H1 (cell line): ENCODE data around the gene WFIKKN1. TPM values are rescaled to one million over a fixed set of nuclear protein-coding genes. Genes with fewer than 3 reads are reported as not detected.

ENCODE experiments used
- CTCF ChIA-PET: fragments of 300-600 bp; sonication (Branson Sonifier 250); formaldehyde crosslinking; loops from one replicate; lab custom pipeline; 2021; ENCODE audit not compliant: partially characterized antibody; lab: Charles Lee
- POLR2A ChIA-PET: fragments of 300-600 bp; sonication (Branson Sonifier 250); formaldehyde crosslinking; loops from one replicate; lab custom pipeline; 2021; ENCODE audit warnings: inconsistent platforms; ENCODE audit not compliant: partially characterized antibody; lab: Charles Lee
- DNase-seq, 2 experiments: peaks; one replicate each; pipeline versions ENCODE4 v3.0.0 to v3.0.0-alpha.2; 2010 to 2022; ENCODE audit warnings: low spot score in 2 of 2, low read depth in 1 of 2, mixed read lengths in 1 of 2
- FAIRE-seq: peaks from 2 replicates; lab custom pipeline; 2011; peaks lifted over from hg19 to GRCh38; lab: Jason Lieb, UNC
- H2AFZ ChIP-seq: 2 replicates; pipeline ENCODE4 v1.8.1; 2012; ENCODE audit warnings: low read length, inconsistent platforms
- H2AK5ac ChIP-seq: 2 replicates; pipeline ENCODE4 v1.6.1; 2013; ENCODE audit warnings: low read depth, low read length
- H2BK120ac ChIP-seq: replicated peaks from 2 replicates; pipeline ENCODE3; 2013; ENCODE audit warnings: low read depth, low read length, inconsistent platforms
- H2BK12ac ChIP-seq: 2 replicates; pipeline ENCODE4 v1.6.1; 2013; ENCODE audit warnings: low read depth, low read length
- H2BK15ac ChIP-seq: 2 replicates; pipeline ENCODE4 v1.6.1; 2013; ENCODE audit warnings: low read length
- H2BK20ac ChIP-seq: 2 replicates; pipeline ENCODE4 v1.6.1; 2013; ENCODE audit warnings: low read length
- H2BK5ac ChIP-seq: 2 replicates; pipeline ENCODE4 v1.6.1; 2013; ENCODE audit warnings: low read depth, low read length
- H3K14ac ChIP-seq: 2 replicates; pipeline ENCODE4 v1.6.1; 2013; ENCODE audit warnings: inconsistent platforms; ENCODE audit not compliant: insufficient read length
- H3K18ac ChIP-seq: 2 replicates; pipeline ENCODE4 v1.6.1; 2013; ENCODE audit warnings: low read length; ENCODE audit errors: extremely low read depth
- H3K23ac ChIP-seq: 2 replicates; pipeline ENCODE4 v1.6.1; 2013; ENCODE audit warnings: inconsistent platforms; ENCODE audit not compliant: insufficient read length
- H3K23me2 ChIP-seq: 2 replicates; pipeline ENCODE4 v1.6.1; 2013; ENCODE audit warnings: low read depth, low read length
- H3K27ac ChIP-seq: 2 replicates; pipeline ENCODE4 v1.6.1; 2011; ENCODE audit warnings: low read depth, low read length, inconsistent platforms
- H3K27me3 ChIP-seq, 4 experiments: replicated peaks in 1 of 4; 1 replicate in 1 of 4; 2 replicates in 3 of 4; pipeline versions ENCODE4 v1.6.1 to v1.8.1; 2011 to 2013; ENCODE audit warnings: low read length in 3 of 4, mild to moderate bottlenecking in 3 of 4, inconsistent platforms in 2 of 4, mixed read lengths in 2 of 4, moderate library complexity in 1 of 4; ENCODE audit not compliant: control insufficient read depth in 3 of 4, insufficient read depth in 3 of 4; ENCODE audit errors: extremely low read depth in 1 of 4
- H3K36me3 ChIP-seq, 4 experiments: 2 replicates each; pipeline versions ENCODE4 v1.6.1 to v1.8.1; 2011 to 2013; ENCODE audit warnings: mild to moderate bottlenecking in 4 of 4, low read length in 3 of 4, moderate library complexity in 2 of 4, control low read depth in 1 of 4, inconsistent platforms in 1 of 4; ENCODE audit not compliant: insufficient read depth in 4 of 4, control insufficient read depth in 2 of 4
- H3K4ac ChIP-seq: replicated peaks from 2 replicates; pipeline ENCODE3; 2013; ENCODE audit warnings: low read length, low read depth, mixed read lengths, inconsistent platforms; ENCODE audit not compliant: insufficient read length
- H3K4me1 ChIP-seq, 4 experiments: replicated peaks in 1 of 4; 1 replicate in 1 of 4; 2 replicates in 3 of 4; pipeline versions ENCODE4 v1.6.1 to v1.8.1; 2011 to 2013; ENCODE audit warnings: low read length in 3 of 4, inconsistent platforms in 2 of 4, mixed read lengths in 1 of 4; ENCODE audit not compliant: insufficient read depth in 4 of 4, control insufficient read depth in 3 of 4
- H3K4me2 ChIP-seq, 2 experiments: 2 replicates each; pipeline versions ENCODE4 v1.6.1 to v1.8.1; 2011 to 2013; ENCODE audit warnings: low read depth in 2 of 2, low read length in 2 of 2, control low read depth in 1 of 2, inconsistent platforms in 1 of 2, mild to moderate bottlenecking in 1 of 2; ENCODE audit not compliant: insufficient read depth in 1 of 2
- H3K4me3 ChIP-seq, 4 experiments: fragments of 200-600, 300-600 bp in 1 of 4; sonication (generic), shearing (Covaris generic), sonication (Bioruptor Twin) in 1 of 4; 2 replicates each; pipeline versions ENCODE4 v1.5.1 to v1.8.1; 2011 to 2016; ENCODE audit warnings: low read length in 4 of 4, low read depth in 3 of 4, control low read depth in 2 of 4, inconsistent platforms in 2 of 4, mild to moderate bottlenecking in 2 of 4, mixed read lengths in 1 of 4, moderate library complexity in 1 of 4; ENCODE audit not compliant: insufficient read depth in 2 of 4; ENCODE audit errors: extremely low read depth in 1 of 4
- H3K56ac ChIP-seq: replicated peaks from 2 replicates; pipeline ENCODE3; 2013; ENCODE audit warnings: low read depth, mild to moderate bottlenecking, mixed read lengths, low read length, inconsistent platforms; ENCODE audit not compliant: insufficient read length
- H3K79me1 ChIP-seq: 2 replicates; pipeline ENCODE4 v1.6.1; 2013; ENCODE audit warnings: low read depth, low read length, control low read depth
- H3K79me2 ChIP-seq, 2 experiments: 2 replicates each; pipeline versions ENCODE4 v1.6.1 to v1.8.1; 2012 to 2013; ENCODE audit warnings: low read length in 2 of 2, mild to moderate bottlenecking in 2 of 2, inconsistent platforms in 1 of 2; ENCODE audit not compliant: insufficient read depth in 2 of 2, control insufficient read depth in 1 of 2
- H3K9ac ChIP-seq, 4 experiments: replicated peaks in 1 of 4; 1 replicate in 1 of 4; 2 replicates in 3 of 4; pipeline versions ENCODE4 v1.6.1 to v1.8.1; 2011 to 2013; ENCODE audit warnings: low read depth in 3 of 4, low read length in 3 of 4, control low read depth in 2 of 4, mild to moderate bottlenecking in 2 of 4, moderate library complexity in 2 of 4, inconsistent platforms in 1 of 4; ENCODE audit errors: extremely low read depth in 1 of 4
- H3K9me3 ChIP-seq, 2 experiments: 2 replicates each; pipeline versions ENCODE4 v1.6.1 to v1.8.1; 2012 to 2013; ENCODE audit warnings: mild to moderate bottlenecking in 2 of 2, moderate library complexity in 2 of 2, control low read depth in 1 of 2, inconsistent platforms in 1 of 2, low read depth in 1 of 2, low read length in 1 of 2, mixed read lengths in 1 of 2; ENCODE audit not compliant: insufficient read depth in 2 of 2
- H4K20me1 ChIP-seq, 2 experiments: replicated peaks in 1 of 2; 2 replicates each; pipeline versions ENCODE3 to v1.8.1; 2011 to 2013; ENCODE audit warnings: inconsistent platforms in 2 of 2, low read length in 2 of 2, mild to moderate bottlenecking in 1 of 2; ENCODE audit not compliant: insufficient read depth in 2 of 2, control insufficient read depth in 1 of 2
- H4K5ac ChIP-seq: 2 replicates; pipeline ENCODE4 v1.6.1; 2013; ENCODE audit warnings: low read length, low read depth, mixed read lengths, inconsistent platforms; ENCODE audit not compliant: insufficient read length
- H4K8ac ChIP-seq: 2 replicates; pipeline ENCODE4 v1.8.0; 2013; ENCODE audit warnings: mild to moderate bottlenecking, moderate library complexity, low read length, inconsistent platforms; ENCODE audit not compliant: insufficient read depth; ENCODE audit errors: extremely low read depth
- H4K91ac ChIP-seq: replicated peaks from 2 replicates; pipeline ENCODE3; 2013; ENCODE audit warnings: low read length, mixed read lengths, inconsistent platforms; ENCODE audit not compliant: insufficient read length
- ASH2L ChIP-seq: fragments of 200-600, 300-600 bp; sonication (generic); IDR thresholded peaks from one replicate; pipeline ENCODE4 v1.7.1; 2017; ENCODE audit warnings: low read length
- BACH1 ChIP-seq: IDR thresholded peaks from 2 replicates; pipeline ENCODE4 v1.6.1; 2012; ENCODE audit warnings: low read length, improper control_type of control experiment
- BCL11A ChIP-seq, 2 experiments: IDR thresholded peaks; one replicate each; pipeline ENCODE4 v1.6.1; 2011; ENCODE audit warnings: low read depth in 2 of 2, low read length in 2 of 2, mild to moderate bottlenecking in 2 of 2
- BRCA1 ChIP-seq: IDR thresholded peaks from 2 replicates; pipeline ENCODE4 v1.6.1; 2012; ENCODE audit warnings: low read depth, low read length, improper control_type of control experiment
- CHD2 ChIP-seq: IDR thresholded peaks from 2 replicates; pipeline ENCODE4 v1.6.1; 2012; ENCODE audit warnings: low read length, improper control_type of control experiment
- EP300 ChIP-seq, 2 experiments: IDR thresholded peaks; 1 replicate in 1 of 2; 2 replicates in 1 of 2; pipeline ENCODE4 v1.6.1; 2011 to 2012; ENCODE audit warnings: low read depth in 2 of 2, low read length in 2 of 2, mild to moderate bottlenecking in 2 of 2, borderline replicate concordance in 1 of 2, inconsistent platforms in 1 of 2, moderate library complexity in 1 of 2
- HDAC2 ChIP-seq, 2 experiments: fragments of 300-600 bp in 1 of 2; sonication (generic) in 1 of 2; IDR thresholded peaks; 2 replicates each; pipeline ENCODE4 v1.6.1; 2011 to 2012; ENCODE audit warnings: low read depth in 2 of 2, low read length in 2 of 2, mild to moderate bottlenecking in 2 of 2, moderate library complexity in 2 of 2, borderline replicate concordance in 1 of 2, inconsistent platforms in 1 of 2
- PHF8 ChIP-seq: fragments of 200-600 bp; sonication (generic); conservative IDR thresholded peaks from 2 replicates; pipeline ENCODE4 v1.7.1; 2012; ENCODE audit warnings: low read depth, mild to moderate bottlenecking, inconsistent platforms, low read length, moderate library complexity
- RBBP5 ChIP-seq: IDR thresholded peaks from 2 replicates; pipeline ENCODE4 v1.7.1; 2012; ENCODE audit warnings: low read depth, mild to moderate bottlenecking, inconsistent platforms, low read length, moderate library complexity, borderline replicate concordance
- SRF ChIP-seq: IDR thresholded peaks from 2 replicates; pipeline ENCODE4 v1.6.1; 2011; ENCODE audit warnings: mild to moderate bottlenecking, low read depth, low read length, moderate library complexity
- WGBS, 2 experiments: shearing (Covaris generic) in 1 of 2; methylation state at CpG; one replicate each; pipeline versions ENCODE4 v1.1.6 to v1.1.7; 2013 to 2015; ENCODE audit warnings: low lambda C conversion rate in 2 of 2, mixed read lengths in 2 of 2, inconsistent platforms in 1 of 2, low coverage in 1 of 2, missing lambda C conversion rate in 1 of 2; ENCODE audit not compliant: insufficient replicate concordance in 2 of 2, insufficient coverage in 1 of 2, insufficient read length in 1 of 2; ENCODE audit errors: extremely low coverage in 1 of 2, missing lambda C conversion rate in 1 of 2; 5-methylcytosine and 5-hydroxymethylcytosine counted together
- polyA plus RNA-seq, 7 experiments: library from polyadenylated mRNA; depleted of rRNA in 3 of 7; stranded (reverse) in 5 of 7; unstranded in 2 of 7; fragments of >200 nt in 5 of 7; fragments of 200-250 nt in 2 of 7; gene quantifications; 1 replicate in 5 of 7; 2 replicates in 1 of 7; 4 replicates in 1 of 7; pipeline versions ENCODE4 v1.2.1 to v1.2.3, GENCODE V29; 2011 to 2013; ENCODE audit warnings: missing spikeins in 2 of 7, mixed read lengths in 2 of 7
- total RNA-seq: library from RNA; stranded (reverse); fragmentation: NEBNext Ultra II Directional; extraction: Animal tissue kit (Norgen Biotek cat#: 25700); gene quantifications from 2 replicates; pipeline ENCODE4 v1.2.1, GENCODE V29; 2021
- TF ChIP-seq, protein P1 (sequence below): IDR thresholded peaks from 2 replicates; pipeline ENCODE4 v1.6.1; 2011; ENCODE audit warnings: low read length, improper control_type of control experiment
- TF ChIP-seq, protein P2 (sequence below): IDR thresholded peaks from 2 replicates; pipeline ENCODE4 v1.6.1; 2011; ENCODE audit warnings: low read depth, mild to moderate bottlenecking, low read length; ENCODE audit not compliant: insufficient read depth

Gene WFIKKN1
- total and polyA plus RNA-seq, 2 of the 8 experiments (the other 6 are each of a cell fraction or from before 2014, with no cell fraction given) = 11.4 to 15.8 TPM

DNA sequence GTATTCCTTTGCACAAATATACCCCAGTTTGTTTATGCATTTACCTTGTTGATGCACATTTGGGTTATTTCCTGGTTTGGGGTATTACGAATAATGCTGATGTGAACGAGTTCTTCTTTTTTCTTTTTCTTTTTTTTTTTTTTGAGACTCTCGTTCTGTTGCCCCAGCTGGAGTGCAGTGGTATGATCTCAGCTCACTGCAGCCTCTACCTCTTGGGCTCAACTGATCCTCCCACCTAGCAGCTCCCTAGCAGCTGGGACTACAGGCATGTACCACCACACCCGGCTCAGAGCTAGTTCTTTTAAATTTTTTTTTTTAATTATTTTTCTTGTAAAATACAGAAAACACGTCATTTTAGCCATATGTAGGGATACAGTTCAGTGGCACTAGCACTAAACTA is 26.9 kb upstream of the WFIKKN1 start:
- H3K23ac ChIP-seq = no peak overlapping the region
- FAIRE-seq (no peak), DNase-seq (no peak)
- H3K23me2 ChIP-seq = no peaks in the 10 kb centered on the region
- H3K4me2 ChIP-seq = no peak overlapping the region
- H3K4me3 ChIP-seq = no peak overlapping the region
- H4K5ac ChIP-seq = no peak overlapping the region
- H3K4me1 ChIP-seq = peaks cover 0 to 2% (median 0%) of the 10 kb centered on the region in 4 experiments; a peak in 2 of 7 replicates
- no peak overlapping the region for H3K9ac ChIP-seq
- H4K91ac ChIP-seq = no peak overlapping the region
- no peak overlapping the region for H4K8ac ChIP-seq
- no peak overlapping the region for H2AK5ac ChIP-seq
- CTCF ChIA-PET = interaction anchor here (1.2 to 1.6 kb wide), 2 partner anchors 11 to 14 kb away, joined by 4 read pairs; no protein-coding TSS in a partner anchor
- no peak overlapping the region for H3K56ac ChIP-seq
- peaks cover 7 to 13% of the 10 kb centered on the region in 2 experiments; a peak in 3 of 4 replicates for H3K9me3 ChIP-seq
- peaks cover 4 to 6% of the 10 kb centered on the region in 2 experiments for H4K20me1 ChIP-seq
- no peak overlapping the region for H3K27ac ChIP-seq
- H2BK12ac ChIP-seq = no peak overlapping the region
- H3K14ac ChIP-seq = no peak overlapping the region
- H3K18ac ChIP-seq = no peak overlapping the region
- H3K79me1 ChIP-seq = peaks cover 6% of the 10 kb centered on the region
- no peak overlapping the region for H2BK20ac ChIP-seq
- no peak overlapping the region for H2BK5ac ChIP-seq
- 86% methylated on average over 4 of the region's 5 CpGs; no CpG with 5 or more reads in 1 of the 2 experiments for WGBS, 2 experiments
- H3K79me2 ChIP-seq = peaks cover 2 to 3% of the 10 kb centered on the region in 2 experiments; a peak in 2 of 4 replicates
- H3K4ac ChIP-seq = no peak overlapping the region
- no peaks in the 10 kb centered on the region for H3K27me3 ChIP-seq
- POLR2A ChIA-PET = no interaction called here
- no peak overlapping the region for H2BK120ac ChIP-seq
- H2AFZ ChIP-seq = no peak overlapping the region
- H3K36me3 ChIP-seq = peaks cover 0 to 3% (median under 1%) of the 10 kb centered on the region in 4 experiments; a peak in 2 of 8 replicates
- no peak overlapping the region for H2BK15ac ChIP-seq
- no peak for TF ChIP-seq PHF8
- TF ChIP-seq BCL11A (IDR thresholded peaks at IDR 0.05; ENCODE audit: low read depth in 2 of 2, low read length in 2 of 2) = no peak
- no peak for TF ChIP-seq CHD2
- TF ChIP-seq ASH2L = no peak
- TF ChIP-seq BRCA1 = no peak
- TF ChIP-seq, protein P1, sequence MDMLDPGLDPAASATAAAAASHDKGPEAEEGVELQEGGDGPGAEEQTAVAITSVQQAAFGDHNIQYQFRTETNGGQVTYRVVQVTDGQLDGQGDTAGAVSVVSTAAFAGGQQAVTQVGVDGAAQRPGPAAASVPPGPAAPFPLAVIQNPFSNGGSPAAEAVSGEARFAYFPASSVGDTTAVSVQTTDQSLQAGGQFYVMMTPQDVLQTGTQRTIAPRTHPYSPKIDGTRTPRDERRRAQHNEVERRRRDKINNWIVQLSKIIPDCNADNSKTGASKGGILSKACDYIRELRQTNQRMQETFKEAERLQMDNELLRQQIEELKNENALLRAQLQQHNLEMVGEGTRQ = no peak
- TF ChIP-seq SRF = no peak
- no peak for TF ChIP-seq RBBP5
- no peak for TF ChIP-seq HDAC2 (IDR thresholded peaks at IDR 0.05; ENCODE audit: borderline replicate concordance in 1 of 2, low read depth in 2 of 2, low read length in 2 of 2)
- TF ChIP-seq BACH1 = no peak
- TF ChIP-seq EP300 (IDR thresholded peaks at IDR 0.05; ENCODE audit: borderline replicate concordance in 1 of 2, low read depth in 2 of 2, low read length in 2 of 2) = no peak
- TF ChIP-seq, protein P2, sequence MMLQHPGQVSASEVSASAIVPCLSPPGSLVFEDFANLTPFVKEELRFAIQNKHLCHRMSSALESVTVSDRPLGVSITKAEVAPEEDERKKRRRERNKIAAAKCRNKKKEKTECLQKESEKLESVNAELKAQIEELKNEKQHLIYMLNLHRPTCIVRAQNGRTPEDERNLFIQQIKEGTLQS = no peak
